NCI-H1436 treated with DMSO at 0.1 percent for 48 hours (cell line): Measurements from ENCODE around the gene SRRM3.
"Not testable (repeated sequence)": the region's sequence is repeated elsewhere in the genome, so short reads cannot be mapped to it uniquely, and the experiment has no call there.

Experiments
- DNase-seq: peaks from one replicate; lab custom pipeline; 2025; lab: John Stamatoyannopoulos, UW

SRRM3 gene

GRCh38 chr7:76230214-76230613 lies 28.5 kb downstream of the SRRM3 start:
- no peak for DNase-seq

- no peak for DNase-seq
These were observed 29.4 kb downstream of the SRRM3 start for GRCh38 chr7:76231071-76231470.

GRCh38 chr7:76231583-76231982 lies 29.9 kb downstream of the SRRM3 start:
- no peak for DNase-seq

- DNase-seq = no peak
These were observed 31.0 kb downstream of the SRRM3 start for GRCh38 chr7:76232698-76233097.

GRCh38 chr7:76233538-76234281 lies 32.0 kb downstream of the SRRM3 start:
- no peak for DNase-seq

- DNase-seq = no peak
These were observed 32.5 kb downstream of the SRRM3 start for GRCh38 chr7:76234282-76234584.

GRCh38 chr7:76234931-76235441 lies 33.3 kb downstream of the SRRM3 start:
- no peak for DNase-seq

- no peak for DNase-seq
These were observed 34.5 kb downstream of the SRRM3 start for GRCh38 chr7:76236224-76236623.

- DNase-seq = no peak
These were observed 36.6 kb downstream of the SRRM3 start for GRCh38 chr7:76238326-76238725.

GRCh38 chr7:76241141-76241540 lies 39.4 kb downstream of the SRRM3 start:
- DNase-seq = no peak

GRCh38 chr7:76242517-76243063 lies 40.9 kb downstream of the SRRM3 start:
- not testable (repeated sequence) for DNase-seq

GRCh38 chr7:76244781-76245391 lies 43.2 kb downstream of the SRRM3 start:
- no peak for DNase-seq

- no peak for DNase-seq
These were observed 45.2 kb downstream of the SRRM3 start for GRCh38 chr7:76246804-76247389.

GRCh38 chr7:76247938-76248337 lies 46.2 kb downstream of the SRRM3 start:
- no peak for DNase-seq

- DNase-seq = no peak
These were observed 50.3 kb downstream of the SRRM3 start for GRCh38 chr7:76252021-76252420.

GRCh38 chr7:76254781-76255180 lies 53.1 kb downstream of the SRRM3 start:
- DNase-seq = no peak

GRCh38 chr7:76257973-76258372 lies 56.3 kb downstream of the SRRM3 start:
- no peak for DNase-seq

GRCh38 chr7:76259124-76260093 lies 57.7 kb downstream of the SRRM3 start:
- no peak for DNase-seq

- DNase-seq = peak; percentile 53
These were observed 58.5 kb downstream of the SRRM3 start for GRCh38 chr7:76260171-76260703.

GRCh38 chr7:76261329-76261728 lies 59.6 kb downstream of the SRRM3 start:
- no peak for DNase-seq

GRCh38 chr7:76261931-76262330 lies 60.2 kb downstream of the SRRM3 start:
- DNase-seq = no peak
